ENCODE results near the gene VPS4B.
"Not testable (repeated sequence)": the region's sequence is repeated elsewhere in the genome, so short reads cannot be mapped to it uniquely, and the experiment has no call there.

Gene VPS4B

GRCh38 chr18:63367053-63367953 is 55.0 kb downstream of the VPS4B start, which contains the start of gene KDSR:
TSS of gene KDSR (minus strand) at chr18:63367206. CDS start at chr18:63367118, 88 bp downstream.
- peak; percentile 73 for DNase-seq

GRCh38 chr18:63366213-63367052 is 55.8 kb downstream of the VPS4B start:
- peak; percentile 68 for DNase-seq

GRCh38 chr18:63365876-63366212 is 56.4 kb downstream of the VPS4B start:
- DNase-seq: no peak

GRCh38 chr18:63363951-63364350 is 58.3 kb downstream of the VPS4B start:
- DNase-seq: peak; percentile 21

- not testable (repeated sequence) for DNase-seq
Observed at GRCh38 chr18:63363420-63363819, 58.9 kb downstream of the VPS4B start.

- no peak for DNase-seq
Observed at GRCh38 chr18:63356272-63356896, 65.9 kb downstream of the VPS4B start.

GRCh38 chr18:63350230-63350629 is 72.0 kb downstream of the VPS4B start:
- no peak for DNase-seq

- DNase-seq: no peak
Observed at GRCh38 chr18:63348508-63349136, 73.7 kb downstream of the VPS4B start.

GRCh38 chr18:63346480-63347183 is 75.6 kb downstream of the VPS4B start:
- DNase-seq: no peak

GRCh38 chr18:63346031-63346430 is 76.2 kb downstream of the VPS4B start:
- DNase-seq: no peak

GRCh38 chr18:63344918-63345317 is 77.4 kb downstream of the VPS4B start:
- no peak for DNase-seq

GRCh38 chr18:63344263-63344662 is 78.0 kb downstream of the VPS4B start:
- no peak for DNase-seq

GRCh38 chr18:63342206-63342605 is 80.1 kb downstream of the VPS4B start:
- no peak for DNase-seq

- DNase-seq: peak; percentile 43
Observed at GRCh38 chr18:63339920-63340484, 82.3 kb downstream of the VPS4B start.

Data from effector CD4-positive, alpha-beta T cell (primary cell).